Activated T-cell treated with anti-CD3 and anti-CD28 coated beads for 48 hours (primary cell): ENCODE results near the gene ABHD15.
A peak's percentile ranks its signal among the peaks of the same experiment; 100 is the strongest.
"Not testable (repeated sequence)": the region's sequence is repeated elsewhere in the genome, so short reads cannot be mapped to it uniquely, and the experiment has no call there.

Source experiments
- DNase-seq: peaks from one replicate; pipeline ENCODE4 v3.0.0-alpha.2; 2020; ENCODE audit warnings: low read depth

The ABHD15 gene

DNA sequence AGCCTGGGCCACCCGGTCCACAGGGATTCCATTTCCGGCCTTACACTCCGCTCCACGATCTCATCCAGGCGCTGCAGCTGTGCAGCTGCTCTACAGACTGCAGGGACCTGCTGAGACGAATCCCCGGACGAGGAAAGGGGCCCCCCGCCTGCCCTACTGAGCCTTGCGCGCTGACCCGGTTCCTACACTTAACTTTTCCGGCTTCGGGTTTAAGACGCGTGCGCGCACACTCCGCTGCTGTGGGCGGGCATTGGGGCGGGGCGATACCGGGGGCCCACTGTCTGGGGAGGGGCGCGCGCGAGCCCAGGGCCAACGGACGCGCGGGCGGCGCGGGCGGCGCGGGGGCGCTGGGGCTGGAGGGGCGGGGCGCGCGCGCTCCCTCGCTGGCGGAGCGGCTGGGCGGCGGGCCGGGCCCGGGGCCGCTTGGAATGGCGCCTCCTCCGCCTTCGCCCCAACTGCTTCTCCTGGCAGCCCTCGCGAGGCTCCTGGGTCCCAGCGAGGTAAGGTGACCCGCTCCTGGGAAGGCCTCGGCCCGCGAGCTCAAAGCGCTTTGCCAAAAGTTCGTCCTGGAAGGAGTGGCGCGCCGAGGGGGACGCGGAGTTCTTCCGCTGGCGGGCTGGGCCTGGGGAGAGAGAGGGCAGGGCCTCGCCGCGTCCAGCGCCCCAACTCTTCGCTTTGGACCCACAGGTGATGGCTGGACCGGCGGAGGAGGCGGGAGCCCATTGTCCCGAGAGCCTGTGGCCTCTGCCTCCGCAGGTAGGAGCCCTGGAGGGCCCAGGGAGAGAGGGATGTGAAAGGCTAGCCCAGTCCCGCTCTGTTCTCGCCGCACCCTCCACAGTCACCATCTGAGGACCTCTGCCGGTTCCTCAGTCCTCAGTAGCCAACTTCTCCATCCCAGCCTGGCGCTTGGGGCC lies 1.8 kb upstream of the ABHD15 start, which contains the start of gene TP53I13:
Gene TP53I13, plus strand, starts transcription at position 371 of the 914 bp plus-strand sequence. Its CDS starts 58 bp downstream, at position 429.
- DNase-seq: peak; percentile 87

DNA sequence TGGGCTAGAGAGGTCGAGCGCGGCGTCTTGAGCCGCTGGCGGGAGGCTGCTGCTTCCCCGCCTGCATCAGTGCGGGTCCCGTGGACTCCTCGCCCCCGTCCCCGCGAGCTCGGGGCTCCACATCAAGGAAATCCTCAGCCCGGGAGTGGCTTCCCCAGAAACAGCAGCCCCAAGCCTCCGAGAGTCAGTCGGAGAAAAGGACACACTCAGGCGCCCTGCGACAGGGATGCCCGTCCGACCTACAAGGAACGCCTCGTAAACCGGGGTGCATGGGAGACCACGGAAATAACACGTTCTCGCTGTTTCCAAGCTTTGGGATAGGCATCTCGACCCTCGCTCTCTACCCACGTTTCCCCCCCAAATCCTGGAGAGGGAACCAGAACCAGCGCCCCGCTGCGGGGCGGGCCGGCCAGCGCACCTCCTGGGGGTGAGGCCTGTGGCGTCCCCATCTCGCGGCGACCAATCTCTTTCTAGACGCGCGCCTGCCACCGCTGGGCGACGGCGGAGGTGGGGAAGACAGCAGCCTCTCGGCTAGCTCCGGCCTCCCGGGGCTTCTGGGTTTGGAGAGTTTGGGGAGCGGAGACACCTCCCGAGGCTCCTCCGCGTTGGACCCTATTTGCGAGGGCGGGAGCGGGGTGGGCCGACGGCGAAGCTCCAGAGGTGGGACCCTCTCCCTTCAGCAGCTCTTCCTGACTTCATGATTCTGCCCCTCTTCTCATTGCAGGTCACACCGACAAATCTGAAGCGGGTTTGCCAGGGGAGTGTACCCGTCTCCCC lies 905 bp upstream of the ABHD15 start:
- DNase-seq: peak; percentile 77

DNA sequence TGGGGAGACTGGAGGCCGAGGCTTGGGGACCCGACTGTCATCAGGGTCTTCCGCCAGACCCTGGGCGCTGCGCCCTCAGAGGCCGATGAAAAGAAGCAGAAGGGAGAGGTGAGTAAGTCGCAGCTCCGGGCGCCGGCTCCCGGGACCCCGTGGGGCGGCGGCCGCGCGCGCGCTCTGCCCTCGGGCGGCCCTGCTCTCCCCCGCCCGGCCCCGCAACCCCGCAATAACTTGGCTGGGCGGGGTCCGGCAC lies 392 bp upstream of the ABHD15 start:
- DNase-seq: no peak

DNA sequence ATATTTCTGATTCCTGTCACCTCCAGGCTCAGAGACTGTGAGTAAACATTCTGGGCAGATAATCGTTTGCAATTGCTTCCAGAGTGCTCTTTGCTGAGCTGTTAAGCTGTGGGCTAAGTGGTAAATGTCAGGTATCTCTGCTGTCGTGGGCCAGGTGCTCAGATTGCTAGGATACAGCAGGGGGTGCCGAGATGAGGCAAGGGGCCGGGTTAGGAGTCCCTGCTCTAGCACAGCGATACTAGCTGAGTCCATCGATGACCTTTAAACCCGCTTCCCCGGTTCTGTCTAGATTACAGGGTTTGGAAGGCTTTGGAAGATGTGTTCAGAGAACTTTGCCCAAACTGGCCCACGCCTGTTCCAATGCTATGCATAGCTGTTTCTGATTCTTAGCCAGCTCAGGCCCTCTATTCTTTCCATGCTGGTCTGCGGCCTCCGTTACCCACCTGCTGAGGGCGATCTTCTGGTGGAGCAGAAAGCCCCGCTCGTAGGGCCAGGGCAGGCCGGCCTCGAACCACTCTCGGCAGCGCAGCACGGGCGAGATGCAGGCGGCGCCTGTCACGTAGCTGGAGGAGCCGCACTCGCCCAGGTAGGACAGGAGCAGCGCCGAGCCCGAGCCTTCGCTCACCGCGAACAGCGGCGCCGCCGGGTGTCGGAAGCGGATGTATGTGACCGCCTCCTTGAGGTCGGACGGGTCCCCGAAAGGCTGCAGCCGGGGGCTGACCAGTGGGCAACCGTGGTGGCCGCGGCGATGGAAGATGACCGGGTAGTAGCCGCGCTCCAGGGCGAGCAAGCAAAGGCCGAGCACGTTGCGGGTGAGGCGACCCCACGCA lies 979 bp downstream of the ABHD15 start:
- peak; percentile 59 for DNase-seq

DNA sequence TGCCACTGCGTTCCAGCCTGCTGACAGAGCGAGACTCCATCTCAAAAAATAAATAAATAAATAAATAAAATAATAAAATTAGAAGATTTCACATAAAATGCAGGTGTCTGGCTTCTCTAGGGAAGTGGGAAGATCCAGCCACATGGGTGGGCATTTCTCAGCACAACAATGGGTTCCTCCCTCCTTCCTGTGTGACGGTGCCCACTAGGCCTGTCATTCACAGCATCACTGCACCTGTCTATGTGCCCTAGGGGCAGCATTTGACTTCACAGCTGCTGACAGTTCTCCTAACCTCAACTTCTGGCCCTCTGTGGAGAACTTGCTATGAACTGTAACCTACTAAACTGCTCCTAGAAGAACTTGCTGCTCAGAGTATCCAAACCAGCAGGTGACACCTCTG lies 3.0 kb downstream of the ABHD15 start:
- DNase-seq: no peak

DNA sequence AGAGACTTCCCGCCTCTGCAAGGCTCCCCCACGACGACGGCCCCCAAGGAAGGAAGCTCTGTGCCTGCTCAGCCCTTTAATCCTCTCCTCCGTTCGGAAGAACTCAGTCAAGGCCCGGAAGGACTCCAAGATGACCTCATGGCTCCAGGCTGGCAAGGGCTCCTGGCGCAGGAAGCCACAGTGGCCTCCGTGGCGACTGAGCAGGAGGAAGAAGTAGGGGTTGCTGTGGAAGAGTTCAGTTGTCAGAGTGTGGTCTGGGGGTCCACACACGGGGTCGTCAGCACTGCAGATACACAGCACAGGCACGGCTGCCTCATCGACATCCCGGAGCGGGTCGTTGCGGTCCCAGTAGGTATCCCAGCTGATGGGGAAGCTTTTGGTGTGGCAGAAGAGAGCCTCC lies 4.2 kb downstream of the ABHD15 start:
- no peak for DNase-seq

DNA sequence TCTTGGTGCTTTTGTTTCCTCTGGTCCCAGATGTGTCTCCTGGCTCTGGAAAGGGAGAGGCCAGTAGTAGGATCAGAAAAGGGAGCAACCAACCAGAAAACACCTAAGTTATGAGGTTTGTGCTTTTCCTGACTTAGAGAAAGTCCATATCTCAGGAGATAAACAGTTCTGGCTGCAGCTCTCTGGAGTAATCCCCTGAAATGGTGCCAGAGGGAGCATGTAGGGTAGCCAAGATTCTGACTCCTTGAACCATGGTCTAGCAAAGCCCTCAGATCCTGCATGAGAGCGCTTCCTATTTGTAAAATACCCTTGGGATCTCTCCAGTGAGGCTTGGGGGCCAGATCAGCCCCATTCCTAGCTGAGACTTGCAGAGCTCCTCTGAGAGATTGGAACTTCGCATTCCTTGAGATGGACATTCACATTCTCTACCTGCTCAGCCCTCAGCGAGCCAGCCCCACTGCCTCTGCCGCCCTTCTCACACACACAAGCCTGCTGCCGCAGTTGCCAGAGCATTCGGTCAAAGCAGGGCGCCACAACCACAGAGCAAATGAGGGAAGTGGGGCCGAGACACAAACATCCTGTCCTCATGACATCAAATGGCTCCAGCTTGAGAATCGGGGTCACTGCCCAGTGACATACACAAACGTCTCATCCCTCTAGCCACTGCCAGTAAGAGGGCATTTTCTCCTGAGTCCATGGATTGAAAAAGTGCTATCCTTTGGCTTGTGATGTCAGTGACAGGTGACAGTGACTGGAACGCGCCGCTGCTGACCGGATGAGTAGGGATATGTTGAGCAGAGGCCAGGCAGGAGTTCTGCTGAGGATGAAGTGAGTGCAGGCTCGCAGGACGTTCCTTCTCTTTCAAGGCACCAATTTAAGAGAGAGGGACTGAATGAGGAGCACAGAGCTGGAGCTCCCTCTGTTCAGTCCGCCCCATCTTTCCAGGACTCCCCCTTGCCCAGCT lies 5.0 kb downstream of the ABHD15 start:
- DNase-seq: no peak

DNA sequence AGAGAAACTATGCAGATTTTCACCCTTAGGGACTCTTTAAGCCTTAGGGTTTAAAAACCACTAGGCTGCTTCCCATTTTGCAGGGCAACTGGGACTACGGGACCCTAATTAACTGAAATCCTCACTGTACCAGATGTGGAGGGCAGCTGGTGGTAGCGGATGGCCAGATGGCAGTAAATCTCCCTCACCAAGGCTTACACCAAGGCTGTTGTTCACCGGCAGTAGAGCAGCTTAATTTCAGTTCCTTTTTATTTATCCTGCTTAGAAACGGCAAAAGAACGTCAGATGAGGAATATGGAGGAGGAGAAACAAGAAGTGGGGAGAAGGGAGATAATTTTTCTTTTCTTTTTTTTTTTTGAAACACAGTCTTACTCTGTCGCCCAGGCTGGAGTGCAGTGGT lies 6.5 kb downstream of the ABHD15 start:
- no peak for DNase-seq

DNA sequence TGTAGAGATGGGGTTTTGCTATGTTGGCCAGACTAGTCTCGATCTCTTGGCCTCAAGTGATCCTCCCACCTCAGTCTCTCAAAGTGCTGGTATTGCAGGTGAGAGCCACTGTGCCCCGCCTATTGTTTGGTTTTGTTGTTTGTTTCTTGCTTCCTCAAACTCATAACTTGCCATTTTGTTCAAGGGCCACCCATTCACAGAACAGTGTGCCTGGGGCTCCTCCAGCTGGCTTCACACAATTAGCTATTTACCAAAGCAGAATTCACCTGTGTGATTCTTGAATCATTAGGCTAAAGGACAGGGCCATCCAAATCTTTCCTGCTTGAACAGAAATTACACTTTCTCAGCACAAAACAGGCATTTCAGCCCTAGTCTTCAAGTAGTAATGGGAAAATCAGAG lies 7.2 kb downstream of the ABHD15 start:
- DNase-seq: no peak

DNA sequence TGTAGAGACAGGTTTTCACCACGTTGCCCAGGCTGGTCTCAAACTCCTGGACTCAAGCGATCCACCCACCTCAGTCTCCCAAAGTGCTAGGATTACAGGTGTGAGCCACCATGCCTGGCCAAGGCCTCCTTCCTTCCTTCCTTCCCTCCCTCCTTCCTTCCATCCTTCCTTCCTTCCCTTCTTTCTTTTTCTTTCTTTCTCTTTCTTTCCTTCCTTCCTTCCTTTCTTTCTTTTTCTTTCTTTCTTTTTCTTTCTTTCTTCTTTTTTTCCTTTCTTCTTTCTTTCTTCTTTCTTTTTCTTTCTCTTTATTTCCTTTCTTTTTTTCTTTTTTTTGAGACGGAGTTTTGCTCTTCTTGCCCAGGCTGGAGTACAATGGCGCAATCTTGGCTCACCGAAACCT lies 8.7 kb downstream of the ABHD15 start:
- DNase-seq: not testable (repeated sequence)

DNA sequence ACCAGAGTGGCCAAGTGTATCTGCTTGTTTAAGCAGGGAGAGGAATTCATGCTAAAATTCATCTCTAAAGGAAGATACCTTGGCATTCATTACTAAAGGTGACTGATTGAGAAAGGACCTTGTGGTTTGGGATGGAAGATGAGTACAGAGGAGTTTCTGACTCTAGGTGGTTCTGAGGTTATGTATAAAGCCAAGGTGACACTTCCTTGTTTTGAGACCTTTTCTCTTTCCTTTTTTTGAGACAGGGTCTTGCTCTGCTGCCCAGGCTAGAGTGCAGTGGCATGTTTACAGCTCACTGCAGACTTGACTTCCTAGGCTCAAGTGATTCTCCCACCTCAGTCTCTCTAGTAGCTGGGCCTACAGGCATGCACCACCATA lies 9.1 kb downstream of the ABHD15 start:
- no peak for DNase-seq

DNA sequence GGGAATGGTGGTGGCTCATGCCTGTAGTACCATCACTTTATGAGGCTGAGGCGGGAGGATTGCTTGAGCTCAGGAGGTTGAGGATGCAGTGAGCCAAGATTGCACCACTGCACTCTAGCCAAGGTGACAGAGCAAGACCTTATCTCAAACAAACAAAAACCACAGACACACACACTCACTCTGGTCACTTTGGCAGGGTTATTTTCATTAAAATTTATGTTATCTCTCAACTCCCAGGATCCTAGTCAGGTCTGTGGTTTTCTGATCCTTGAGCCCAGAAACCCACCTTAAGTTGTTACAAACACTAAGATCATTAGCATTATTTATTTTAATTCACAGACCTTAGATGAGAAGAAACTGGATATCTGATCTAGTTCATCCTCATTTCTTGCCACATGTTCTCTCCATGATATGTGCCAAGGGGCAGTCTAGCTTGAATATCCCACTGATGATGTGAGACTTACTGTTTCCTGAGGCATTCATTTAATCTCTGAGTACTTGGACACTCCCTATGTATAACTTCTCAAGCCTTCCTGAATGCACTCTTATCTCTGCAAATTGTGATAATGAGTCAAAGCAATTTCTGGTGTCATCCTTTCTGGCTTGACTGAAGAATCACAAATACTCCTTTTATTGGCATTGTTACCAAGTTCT lies 9.6 kb downstream of the ABHD15 start:
- no peak for DNase-seq

DNA sequence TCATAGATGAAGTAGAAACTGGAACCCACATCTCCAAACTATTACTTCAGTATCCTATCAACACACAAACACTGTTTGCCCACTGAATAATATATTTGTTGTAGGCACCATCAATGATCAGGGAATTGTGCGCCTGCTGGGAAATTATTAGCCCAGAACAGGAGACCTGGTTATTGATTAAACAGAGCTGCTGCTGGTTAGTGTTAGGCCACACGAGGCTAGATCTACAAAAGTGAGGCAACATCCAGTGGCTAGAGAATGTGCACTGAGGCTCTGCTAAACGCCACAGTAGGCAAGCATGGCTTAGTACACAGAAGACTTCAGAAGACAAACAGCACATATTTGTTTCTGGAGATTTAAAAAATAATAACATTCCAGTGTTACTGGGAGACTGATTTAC lies 11.0 kb downstream of the ABHD15 start:
- no peak for DNase-seq

DNA sequence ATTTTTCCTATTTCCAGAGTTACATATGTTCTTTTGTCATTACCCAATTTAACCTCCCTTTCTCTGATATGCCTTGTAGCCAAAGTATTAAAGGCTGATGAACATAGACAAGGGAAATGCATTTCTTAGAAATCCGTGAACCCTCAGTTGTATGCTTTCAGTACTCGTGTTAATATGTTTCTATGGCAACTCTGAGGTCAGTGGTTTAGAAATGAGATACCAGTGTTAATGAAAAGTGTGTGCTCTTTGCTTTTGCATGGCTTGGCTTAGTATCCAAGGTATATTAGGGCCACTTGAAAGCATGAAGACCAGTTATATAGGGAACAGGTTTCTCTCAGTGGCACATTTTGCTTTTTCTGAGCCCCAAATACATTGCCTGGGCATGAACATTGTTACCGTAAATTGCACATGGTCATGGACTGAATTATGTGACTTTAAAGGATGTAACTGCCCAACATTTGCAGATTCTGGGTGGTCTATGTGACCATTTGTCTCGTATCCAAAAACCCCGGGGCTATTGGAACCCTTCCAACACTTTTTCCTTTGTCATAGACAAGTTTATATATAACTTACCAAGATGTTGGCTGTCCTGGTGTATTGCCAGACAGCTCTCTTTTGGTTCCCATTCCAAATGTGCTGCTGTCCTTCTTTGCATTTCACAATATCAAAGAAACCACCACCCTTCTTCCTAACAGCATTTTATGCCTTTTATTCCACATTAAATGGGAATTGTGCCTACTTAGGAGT lies 17.5 kb downstream of the ABHD15 start:
- no peak for DNase-seq

DNA sequence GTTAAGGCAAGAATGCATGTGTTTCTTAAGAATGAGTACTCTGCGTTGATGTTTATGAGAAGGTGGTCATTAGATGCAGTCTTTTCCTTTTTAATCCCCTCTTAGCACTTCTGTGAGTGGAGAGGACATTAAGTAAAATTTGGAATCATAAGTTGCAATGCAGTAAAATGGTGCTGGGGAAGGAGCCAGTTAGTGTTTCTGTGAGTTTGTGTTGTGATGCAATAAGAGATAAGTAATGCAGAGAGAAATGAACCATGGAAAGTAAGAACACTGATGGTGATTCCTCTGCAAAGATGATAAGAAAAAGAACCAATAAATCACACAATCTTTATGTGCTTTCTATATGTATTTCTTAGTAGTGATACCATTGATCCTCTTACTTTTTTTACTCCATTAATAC lies 20.0 kb downstream of the ABHD15 start:
- DNase-seq: no peak

DNA sequence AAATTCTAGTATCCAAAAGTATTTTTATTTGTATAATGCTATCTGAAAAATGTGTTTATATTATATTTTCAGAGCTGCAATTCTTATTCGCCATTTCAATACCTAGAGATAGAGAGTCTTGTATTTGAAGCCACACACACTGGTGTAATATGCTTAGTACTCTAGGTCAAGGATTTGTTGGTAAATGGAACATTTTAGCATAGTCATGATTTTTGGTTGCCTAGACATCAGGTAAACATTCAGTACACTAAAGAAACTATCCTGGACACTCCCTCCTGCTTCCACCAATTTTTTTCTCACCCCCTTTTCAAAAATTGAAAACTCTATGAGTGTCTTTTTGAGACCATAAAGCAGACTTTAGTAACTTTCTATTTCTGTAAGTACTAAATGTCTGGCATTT lies 20.8 kb downstream of the ABHD15 start:
- no peak for DNase-seq

DNA sequence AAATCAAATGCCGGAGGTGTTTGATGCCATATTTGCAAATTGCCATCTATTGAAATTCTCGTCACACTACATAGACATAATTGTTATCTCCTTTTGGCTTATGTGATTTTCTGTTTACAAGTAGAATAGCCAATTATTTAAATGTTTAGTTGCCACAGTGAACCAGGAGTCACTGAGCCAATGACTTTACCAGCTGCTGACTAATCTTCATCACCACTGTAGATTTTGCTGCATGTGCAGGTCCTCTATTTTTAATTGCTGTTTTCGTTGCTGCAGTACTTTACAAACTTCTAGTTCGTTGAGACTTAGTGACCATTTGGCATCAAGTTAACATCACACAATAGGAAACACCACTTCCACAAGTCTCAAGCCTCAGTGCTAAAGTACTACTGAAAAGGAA lies 22.8 kb downstream of the ABHD15 start:
- no peak for DNase-seq

DNA sequence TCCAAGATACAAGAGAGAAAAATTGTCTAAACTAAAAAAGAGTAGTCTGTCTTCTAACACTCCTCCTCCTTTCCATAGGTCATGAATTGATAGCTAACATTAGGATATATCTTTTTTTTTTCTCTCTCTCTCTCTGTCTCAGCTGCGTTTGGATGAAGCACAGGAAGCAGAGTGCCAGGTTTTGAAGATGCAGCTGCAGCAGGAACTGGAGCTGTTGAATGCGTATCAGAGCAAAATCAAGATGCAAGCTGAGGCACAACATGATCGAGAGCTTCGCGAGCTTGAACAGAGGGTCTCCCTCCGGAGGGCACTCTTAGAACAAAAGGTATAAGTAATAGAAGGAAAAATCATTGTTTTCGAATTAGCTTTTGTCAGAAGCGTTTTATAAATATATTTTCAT lies 32.9 kb downstream of the ABHD15 start:
- no peak for DNase-seq

DNA sequence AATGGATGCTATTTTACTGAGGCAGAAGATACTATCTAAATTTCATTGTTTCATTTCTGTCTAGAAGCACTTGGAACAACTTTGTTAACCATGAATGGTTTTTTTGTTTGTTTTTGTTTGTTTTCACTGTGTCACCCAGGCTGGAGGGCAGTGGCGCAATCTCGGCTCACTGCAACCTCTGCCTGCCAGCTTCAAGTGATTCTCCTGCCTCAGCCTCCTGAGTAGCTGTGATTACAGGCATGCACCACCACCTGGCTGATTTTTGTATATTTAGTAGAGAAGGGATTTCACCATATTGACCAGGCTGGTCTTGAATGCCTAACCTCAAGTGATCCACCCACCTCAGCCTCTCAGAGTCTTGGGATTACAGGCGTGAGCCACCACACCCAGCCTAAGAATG lies 40.5 kb downstream of the ABHD15 start:
- DNase-seq: no peak

DNA sequence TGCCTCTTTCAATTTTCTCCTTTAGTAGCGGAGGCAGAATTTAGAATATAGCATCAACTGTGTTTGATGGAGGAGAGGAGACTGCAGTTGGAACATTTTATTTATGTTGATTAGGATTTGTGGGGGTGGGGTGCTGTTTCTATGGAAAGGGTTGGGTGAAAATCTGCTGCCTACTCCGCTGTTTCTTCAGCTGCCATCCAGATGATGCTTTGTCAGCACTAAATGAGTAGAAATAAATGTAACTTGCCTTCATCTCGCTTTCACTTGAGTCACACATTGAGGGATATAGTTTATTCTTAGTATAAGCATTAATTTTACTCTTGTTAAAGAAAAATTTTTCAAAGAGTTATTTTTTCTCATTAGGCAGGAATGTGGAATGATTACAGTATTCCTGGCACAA lies 42.1 kb downstream of the ABHD15 start:
- DNase-seq: no peak
